ENCODE data around the gene WDR91. TPM values are rescaled to one million over a fixed set of nuclear protein-coding genes. Genes with fewer than 3 reads are reported as not detected.

WDR91 gene
- total and polyA plus RNA-seq, 2 donors (not counting 3 experiments of a cell fraction or from before 2014, with no cell fraction given): 6.7 to 7.0 TPM

DNA sequence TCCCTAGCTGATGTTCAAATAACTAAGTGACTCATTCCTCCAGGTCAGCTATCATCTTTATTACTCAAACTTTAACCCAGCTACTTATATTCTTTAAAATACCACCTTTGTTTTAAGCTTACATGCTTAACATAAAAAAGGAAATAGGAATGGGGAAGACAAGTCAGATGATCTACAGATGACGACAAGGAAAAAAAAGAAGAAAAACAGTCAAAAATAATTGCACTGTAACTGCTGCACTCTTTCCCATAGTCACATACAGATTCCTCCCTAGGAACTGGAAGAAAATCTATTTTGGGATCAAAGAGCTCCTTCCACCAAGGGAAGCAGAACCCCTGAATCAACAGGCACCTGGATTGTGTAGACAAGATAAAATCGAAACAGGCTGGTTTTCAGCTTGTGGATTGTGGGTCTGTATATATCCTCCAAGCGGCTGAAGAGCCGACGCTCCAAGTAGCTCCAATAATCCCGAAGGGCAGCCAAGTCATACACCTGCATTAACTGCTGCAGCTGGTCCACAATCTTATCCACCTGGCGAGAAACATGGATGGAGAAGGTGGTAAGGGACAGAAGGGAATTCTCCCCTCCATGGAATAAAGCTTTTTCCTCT lies 2.0 kb downstream of the WDR91 start:
- intact Hi-C loops (cut with micrococcal nuclease): no loop called here
- Histone ChIP-seq H3K27ac (ENCODE audit: insufficient read depth, low read depth, low read length) (no peak overlapping the region), H3K9me1 (replicated peaks; ENCODE audit: control insufficient read depth, extremely low read depth, insufficient read depth, low read length) (no peaks in the 10 kb centered on the region), H2AFZ (ENCODE audit: low read depth, low read length) (no peak overlapping the region), H3K79me2 (ENCODE audit: control insufficient read depth, insufficient read depth, low read length) (no peaks in the 10 kb centered on the region), H3K4me3 (replicated peaks in 1 of 3; ENCODE audit: insufficient read depth in 1 of 3, low read depth in 1 of 3, low read length in 3 of 3) (no peak overlapping the region), H3K9ac (replicated peaks; ENCODE audit: extremely low read depth, insufficient read depth, low read length) (no peak overlapping the region), H3K27me3 (ENCODE audit: control insufficient read depth in 2 of 2, insufficient read depth in 2 of 2, low read length in 2 of 2) (no peaks in the 10 kb centered on the region), H3K4me1 (ENCODE audit: control insufficient read depth, extremely low read depth, insufficient read depth, low read length) (peaks cover 8% of the 10 kb centered on the region), H3K36me3 (ENCODE audit: control insufficient read depth in 2 of 2, extremely low read depth in 1 of 2, insufficient read depth in 2 of 2, low read length in 2 of 2) (no peaks in the 10 kb centered on the region), H3K9me3 (replicated peaks; ENCODE audit: control insufficient read depth, insufficient read depth, low read length) (no peaks in the 10 kb centered on the region), H3K4me2 (ENCODE audit: insufficient read depth, low read length) (no peak overlapping the region), H4K20me1 (replicated peaks; ENCODE audit: control insufficient read depth, extremely low read depth, insufficient read depth, low read length) (no peaks in the 10 kb centered on the region)
- CTCF ChIA-PET: interaction anchor here (0.8 to 2.8 kb wide), 2 partner anchors 65 to 222 kb away, joined by 3 to 7 read pairs; no protein-coding TSS in a partner anchor
- no TSS peak for BruUV-seq (replicated peaks)
- DNase-seq (ENCODE audit: low read depth, low spot score) (no peak), FAIRE-seq (no peak)
- POLR2A ChIA-PET: no interaction called here
- TF ChIP-seq, protein P1, sequence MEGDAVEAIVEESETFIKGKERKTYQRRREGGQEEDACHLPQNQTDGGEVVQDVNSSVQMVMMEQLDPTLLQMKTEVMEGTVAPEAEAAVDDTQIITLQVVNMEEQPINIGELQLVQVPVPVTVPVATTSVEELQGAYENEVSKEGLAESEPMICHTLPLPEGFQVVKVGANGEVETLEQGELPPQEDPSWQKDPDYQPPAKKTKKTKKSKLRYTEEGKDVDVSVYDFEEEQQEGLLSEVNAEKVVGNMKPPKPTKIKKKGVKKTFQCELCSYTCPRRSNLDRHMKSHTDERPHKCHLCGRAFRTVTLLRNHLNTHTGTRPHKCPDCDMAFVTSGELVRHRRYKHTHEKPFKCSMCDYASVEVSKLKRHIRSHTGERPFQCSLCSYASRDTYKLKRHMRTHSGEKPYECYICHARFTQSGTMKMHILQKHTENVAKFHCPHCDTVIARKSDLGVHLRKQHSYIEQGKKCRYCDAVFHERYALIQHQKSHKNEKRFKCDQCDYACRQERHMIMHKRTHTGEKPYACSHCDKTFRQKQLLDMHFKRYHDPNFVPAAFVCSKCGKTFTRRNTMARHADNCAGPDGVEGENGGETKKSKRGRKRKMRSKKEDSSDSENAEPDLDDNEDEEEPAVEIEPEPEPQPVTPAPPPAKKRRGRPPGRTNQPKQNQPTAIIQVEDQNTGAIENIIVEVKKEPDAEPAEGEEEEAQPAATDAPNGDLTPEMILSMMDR (IDR thresholded peaks at IDR 0.05; ENCODE audit: extremely low read depth in 1 of 2, insufficient read depth in 1 of 2, low read depth in 1 of 2, low read length in 2 of 2): no peak
- no peak for TF ChIP-seq EZH2 (IDR thresholded peaks at IDR 0.05; ENCODE audit: borderline replicate concordance, low read depth, low read length, severe bottlenecking)
- dilution Hi-C loops (cut with MboI; ENCODE audit: extremely low pct_ligation_motif_present, low sequenced_read_pairs): no loop called here

DNA sequence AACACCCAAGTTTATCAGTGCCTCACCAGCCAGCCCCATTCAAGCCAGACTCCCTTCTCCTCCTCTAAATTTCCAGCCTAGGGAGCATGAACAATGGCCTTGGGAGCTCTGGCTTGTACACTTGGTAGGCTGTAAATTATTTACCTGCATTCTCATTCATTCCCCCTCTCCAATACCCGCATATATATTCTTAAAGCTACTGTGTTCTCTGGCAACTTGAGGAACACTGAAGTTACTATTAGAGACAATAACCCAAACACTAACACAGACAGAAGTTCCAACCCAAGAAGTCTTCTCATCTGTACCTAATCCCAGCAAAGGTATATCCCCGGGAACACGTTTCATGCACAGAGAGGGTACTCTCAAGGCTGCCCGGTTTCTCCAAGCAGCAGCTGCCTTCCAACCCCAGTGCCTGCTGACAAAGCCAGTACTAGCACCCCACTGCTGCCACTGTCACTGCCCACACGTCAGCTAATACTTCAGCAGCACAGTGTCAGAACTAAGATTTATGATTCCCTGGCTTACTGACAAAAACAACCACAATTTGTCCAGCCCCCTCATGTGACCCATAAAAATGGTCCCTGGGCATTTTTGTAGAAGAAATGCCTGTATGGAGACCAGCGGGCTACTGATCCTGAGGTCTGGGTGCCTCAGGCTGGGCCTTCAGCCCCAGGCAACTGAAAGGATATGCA lies 3.1 kb downstream of the WDR91 start:
- H3K27me3 ChIP-seq (ENCODE audit: control insufficient read depth in 2 of 2, insufficient read depth in 2 of 2, low read length in 2 of 2): no peaks in the 10 kb centered on the region
- ChIA-PET CTCF (no interaction called here), POLR2A (no interaction called here)
- H4K20me1 ChIP-seq (replicated peaks; ENCODE audit: control insufficient read depth, extremely low read depth, insufficient read depth, low read length): no peaks in the 10 kb centered on the region
- H2AFZ ChIP-seq (ENCODE audit: low read depth, low read length): no peak overlapping the region
- no peak overlapping the region for H3K27ac ChIP-seq (ENCODE audit: insufficient read depth, low read depth, low read length)
- TF ChIP-seq FOS (IDR thresholded peaks at IDR 0.05; ENCODE audit: borderline replicate concordance, insufficient read depth, low read length) (no peak), EZH2 (IDR thresholded peaks at IDR 0.05; ENCODE audit: borderline replicate concordance, low read depth, low read length, severe bottlenecking) (no peak), GATA2 (IDR thresholded peaks at IDR 0.05; ENCODE audit: insufficient read depth, insufficient read length, low read depth, low read length) (no peak), POLR2A (IDR thresholded peaks at IDR 0.05; ENCODE audit: low read depth, low read length) (no peak), JUN (IDR thresholded peaks at IDR 0.05; ENCODE audit: borderline replicate concordance, insufficient read depth, insufficient read length, low read depth) (no peak)
- TF ChIP-seq, protein P2, sequence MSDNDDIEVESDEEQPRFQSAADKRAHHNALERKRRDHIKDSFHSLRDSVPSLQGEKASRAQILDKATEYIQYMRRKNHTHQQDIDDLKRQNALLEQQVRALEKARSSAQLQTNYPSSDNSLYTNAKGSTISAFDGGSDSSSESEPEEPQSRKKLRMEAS (IDR thresholded peaks at IDR 0.05; ENCODE audit: insufficient read depth, insufficient read length): no peak
- no peaks in the 10 kb centered on the region for H3K36me3 ChIP-seq (ENCODE audit: control insufficient read depth in 2 of 2, extremely low read depth in 1 of 2, insufficient read depth in 2 of 2, low read length in 2 of 2)
- no peak overlapping the region for H3K9ac ChIP-seq (replicated peaks; ENCODE audit: extremely low read depth, insufficient read depth, low read length)
- no peak overlapping the region for H3K4me3 ChIP-seq (replicated peaks in 1 of 3; ENCODE audit: insufficient read depth in 1 of 3, low read depth in 1 of 3, low read length in 3 of 3)
- H3K4me2 ChIP-seq (ENCODE audit: insufficient read depth, low read length): no peak overlapping the region
- H3K4me1 ChIP-seq (ENCODE audit: control insufficient read depth, extremely low read depth, insufficient read depth, low read length): peaks cover 8% of the 10 kb centered on the region
- dilution Hi-C loops (cut with MboI; ENCODE audit: extremely low pct_ligation_motif_present, low sequenced_read_pairs): no loop called here
- intact Hi-C loops (cut with micrococcal nuclease): no loop called here
- FAIRE-seq (no peak), DNase-seq (ENCODE audit: low read depth, low spot score) (no peak)
- BruUV-seq (replicated peaks): no TSS peak
- no peaks in the 10 kb centered on the region for H3K9me3 ChIP-seq (replicated peaks; ENCODE audit: control insufficient read depth, insufficient read depth, low read length)
- no peaks in the 10 kb centered on the region for H3K9me1 ChIP-seq (replicated peaks; ENCODE audit: control insufficient read depth, extremely low read depth, insufficient read depth, low read length)
- no peaks in the 10 kb centered on the region for H3K79me2 ChIP-seq (ENCODE audit: control insufficient read depth, insufficient read depth, low read length)

Measured in endothelial cell of umbilical vein (primary cell).